ENCODE data around the gene FBXL7. TPM values are rescaled to one million over a fixed set of nuclear protein-coding genes. Genes with fewer than 3 reads are reported as not detected.

FBXL7 gene
- total RNA-seq, 1 experiment from 2014 or later = not detected

DNA sequence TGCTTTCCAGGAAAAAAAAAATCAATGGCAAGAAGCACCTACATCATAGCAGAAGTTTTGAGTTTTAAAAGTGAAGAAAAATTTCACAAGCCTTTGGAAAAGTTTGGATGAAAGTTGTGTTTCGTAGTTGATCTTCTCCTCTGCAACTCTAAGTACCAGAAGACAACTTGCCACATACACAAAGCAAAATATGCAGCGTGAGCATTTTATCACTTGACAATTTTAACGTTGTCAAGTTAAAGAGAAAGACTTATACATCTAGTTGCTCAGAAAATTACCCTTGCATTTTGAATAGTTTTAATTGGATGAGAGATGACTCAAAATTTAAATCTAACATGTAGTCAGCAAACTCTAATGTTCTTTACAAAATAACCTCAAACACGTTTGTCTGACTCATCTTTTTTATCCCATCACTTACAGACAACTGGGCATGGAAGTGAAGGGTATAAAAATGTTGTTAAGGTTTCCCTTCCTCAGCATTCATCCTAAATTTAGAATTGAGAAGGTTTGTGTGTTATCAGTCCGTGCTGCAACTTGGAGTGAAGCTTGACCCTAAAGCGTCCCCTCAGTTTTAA, 466.2 kb downstream of the FBXL7 start:
- POLR2A ChIA-PET = no interaction called here

DNA sequence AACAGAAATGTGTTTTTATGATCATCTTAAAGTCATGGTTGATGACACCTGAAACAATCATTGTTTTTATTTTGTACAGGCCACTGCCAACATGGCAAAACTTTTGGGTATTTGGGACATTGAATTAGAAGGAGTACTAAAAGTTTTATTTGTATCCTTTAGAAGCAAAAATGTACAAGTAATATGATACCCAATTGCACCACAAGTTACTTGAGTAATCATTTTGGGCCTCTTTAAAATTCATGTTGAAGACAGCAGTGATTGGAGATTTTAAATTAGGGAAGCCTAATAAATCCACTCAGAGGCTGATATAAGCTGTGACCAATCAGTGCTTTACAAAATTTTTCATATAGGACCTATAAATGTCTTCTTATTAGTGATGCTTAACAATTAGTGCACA, 466.7 kb downstream of the FBXL7 start:
- ChIA-PET POLR2A (no interaction called here), CTCF (no interaction called here)
- no peaks in the 10 kb centered on the region for H3K36me3 ChIP-seq (ENCODE audit: control insufficient read depth, insufficient read depth, low read length)
- TF ChIP-seq POLR2AphosphoS5 (IDR thresholded peaks at IDR 0.05; ENCODE audit: low read depth, low read length) = no peak
- no peak for TF ChIP-seq TCF7L2 (IDR thresholded peaks at IDR 0.05; ENCODE audit: low read depth, low read length)
- no peak for TF ChIP-seq SIN3A (IDR thresholded peaks at IDR 0.05; ENCODE audit: borderline replicate concordance, insufficient read depth, low read depth, low read length)
- TF ChIP-seq, protein P1, sequence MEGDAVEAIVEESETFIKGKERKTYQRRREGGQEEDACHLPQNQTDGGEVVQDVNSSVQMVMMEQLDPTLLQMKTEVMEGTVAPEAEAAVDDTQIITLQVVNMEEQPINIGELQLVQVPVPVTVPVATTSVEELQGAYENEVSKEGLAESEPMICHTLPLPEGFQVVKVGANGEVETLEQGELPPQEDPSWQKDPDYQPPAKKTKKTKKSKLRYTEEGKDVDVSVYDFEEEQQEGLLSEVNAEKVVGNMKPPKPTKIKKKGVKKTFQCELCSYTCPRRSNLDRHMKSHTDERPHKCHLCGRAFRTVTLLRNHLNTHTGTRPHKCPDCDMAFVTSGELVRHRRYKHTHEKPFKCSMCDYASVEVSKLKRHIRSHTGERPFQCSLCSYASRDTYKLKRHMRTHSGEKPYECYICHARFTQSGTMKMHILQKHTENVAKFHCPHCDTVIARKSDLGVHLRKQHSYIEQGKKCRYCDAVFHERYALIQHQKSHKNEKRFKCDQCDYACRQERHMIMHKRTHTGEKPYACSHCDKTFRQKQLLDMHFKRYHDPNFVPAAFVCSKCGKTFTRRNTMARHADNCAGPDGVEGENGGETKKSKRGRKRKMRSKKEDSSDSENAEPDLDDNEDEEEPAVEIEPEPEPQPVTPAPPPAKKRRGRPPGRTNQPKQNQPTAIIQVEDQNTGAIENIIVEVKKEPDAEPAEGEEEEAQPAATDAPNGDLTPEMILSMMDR (IDR thresholded peaks at IDR 0.05) = no peak
- TF ChIP-seq, protein P2, sequence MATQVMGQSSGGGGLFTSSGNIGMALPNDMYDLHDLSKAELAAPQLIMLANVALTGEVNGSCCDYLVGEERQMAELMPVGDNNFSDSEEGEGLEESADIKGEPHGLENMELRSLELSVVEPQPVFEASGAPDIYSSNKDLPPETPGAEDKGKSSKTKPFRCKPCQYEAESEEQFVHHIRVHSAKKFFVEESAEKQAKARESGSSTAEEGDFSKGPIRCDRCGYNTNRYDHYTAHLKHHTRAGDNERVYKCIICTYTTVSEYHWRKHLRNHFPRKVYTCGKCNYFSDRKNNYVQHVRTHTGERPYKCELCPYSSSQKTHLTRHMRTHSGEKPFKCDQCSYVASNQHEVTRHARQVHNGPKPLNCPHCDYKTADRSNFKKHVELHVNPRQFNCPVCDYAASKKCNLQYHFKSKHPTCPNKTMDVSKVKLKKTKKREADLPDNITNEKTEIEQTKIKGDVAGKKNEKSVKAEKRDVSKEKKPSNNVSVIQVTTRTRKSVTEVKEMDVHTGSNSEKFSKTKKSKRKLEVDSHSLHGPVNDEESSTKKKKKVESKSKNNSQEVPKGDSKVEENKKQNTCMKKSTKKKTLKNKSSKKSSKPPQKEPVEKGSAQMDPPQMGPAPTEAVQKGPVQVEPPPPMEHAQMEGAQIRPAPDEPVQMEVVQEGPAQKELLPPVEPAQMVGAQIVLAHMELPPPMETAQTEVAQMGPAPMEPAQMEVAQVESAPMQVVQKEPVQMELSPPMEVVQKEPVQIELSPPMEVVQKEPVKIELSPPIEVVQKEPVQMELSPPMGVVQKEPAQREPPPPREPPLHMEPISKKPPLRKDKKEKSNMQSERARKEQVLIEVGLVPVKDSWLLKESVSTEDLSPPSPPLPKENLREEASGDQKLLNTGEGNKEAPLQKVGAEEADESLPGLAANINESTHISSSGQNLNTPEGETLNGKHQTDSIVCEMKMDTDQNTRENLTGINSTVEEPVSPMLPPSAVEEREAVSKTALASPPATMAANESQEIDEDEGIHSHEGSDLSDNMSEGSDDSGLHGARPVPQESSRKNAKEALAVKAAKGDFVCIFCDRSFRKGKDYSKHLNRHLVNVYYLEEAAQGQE (IDR thresholded peaks at IDR 0.05; ENCODE audit: insufficient read depth in 1 of 2, low read depth in 2 of 2, low read length in 1 of 2) = no peak
- no peak for ATAC-seq
- intact Hi-C loops (cut with micrococcal nuclease; ENCODE audit: unreplicated experiment) = no loop called here
- DNase-seq (ENCODE audit: low read depth, low spot score) = no peak
- in situ Hi-C loops (cut with HindIII; ENCODE audit: low pct_unique_long_range_greater_than_20kb, low sequenced_read_pairs) = no loop called here
- no TSS peak for BruUV-seq (replicated peaks)
- no peaks in the 10 kb centered on the region for H3K4me1 ChIP-seq (ENCODE audit: control insufficient read depth, insufficient read depth, low read length)
- no peak overlapping the region for H3K27ac ChIP-seq (ENCODE audit: low read length)
- H3K4me3 ChIP-seq (ENCODE audit: low read depth in 2 of 2, low read length in 2 of 2) = no peak overlapping the region
- H3K9me3 ChIP-seq (ENCODE audit: control insufficient read depth, insufficient read depth, low read depth, low read length) = no peaks in the 10 kb centered on the region
- H3K27me3 ChIP-seq (ENCODE audit: control insufficient read depth, insufficient read depth, low read length) = no peaks in the 10 kb centered on the region

More for the DNA sequence above, 466.2 kb downstream of the FBXL7 start:
- DNase-seq (ENCODE audit: low read depth, low spot score) (no peak), ATAC-seq (no peak)
- H3K36me3 ChIP-seq (ENCODE audit: control insufficient read depth, insufficient read depth, low read length) = no peaks in the 10 kb centered on the region
- intact Hi-C loops (cut with micrococcal nuclease; ENCODE audit: unreplicated experiment) = no loop called here
- CTCF ChIA-PET = no interaction called here
- TF ChIP-seq, protein P2 (IDR thresholded peaks at IDR 0.05; ENCODE audit: insufficient read depth in 1 of 2, low read depth in 2 of 2, low read length in 1 of 2) = no peak
- TF ChIP-seq SIN3A (IDR thresholded peaks at IDR 0.05; ENCODE audit: borderline replicate concordance, insufficient read depth, low read depth, low read length) (no peak), POLR2AphosphoS5 (IDR thresholded peaks at IDR 0.05; ENCODE audit: low read depth, low read length) (no peak), TCF7L2 (IDR thresholded peaks at IDR 0.05; ENCODE audit: low read depth, low read length) (no peak)
- TF ChIP-seq, protein P1 (IDR thresholded peaks at IDR 0.05) = no peak
- H3K27me3 ChIP-seq (ENCODE audit: control insufficient read depth, insufficient read depth, low read length) = no peaks in the 10 kb centered on the region
- H3K27ac ChIP-seq (ENCODE audit: low read length) = no peak overlapping the region
- in situ Hi-C loops (cut with HindIII; ENCODE audit: low pct_unique_long_range_greater_than_20kb, low sequenced_read_pairs) = no loop called here
- H3K4me3 ChIP-seq (ENCODE audit: low read depth in 2 of 2, low read length in 2 of 2) = no peak overlapping the region
- H3K4me1 ChIP-seq (ENCODE audit: control insufficient read depth, insufficient read depth, low read length) = no peaks in the 10 kb centered on the region
- H3K9me3 ChIP-seq (ENCODE audit: control insufficient read depth, insufficient read depth, low read depth, low read length) = no peaks in the 10 kb centered on the region
- BruUV-seq (replicated peaks) = no TSS peak

Measured in Panc1 (cell line).